NCI-H2081 (cell line): ENCODE results near the gene JPH2.
"Not testable (repeated sequence)": the region's sequence is repeated elsewhere in the genome, so short reads cannot be mapped to it uniquely, and the experiment has no call there.

ENCODE experiments used
- DNase-seq, 2 experiments: peaks; one replicate each; lab custom pipeline; 2025; lab: John Stamatoyannopoulos, UW

The JPH2 gene

DNA sequence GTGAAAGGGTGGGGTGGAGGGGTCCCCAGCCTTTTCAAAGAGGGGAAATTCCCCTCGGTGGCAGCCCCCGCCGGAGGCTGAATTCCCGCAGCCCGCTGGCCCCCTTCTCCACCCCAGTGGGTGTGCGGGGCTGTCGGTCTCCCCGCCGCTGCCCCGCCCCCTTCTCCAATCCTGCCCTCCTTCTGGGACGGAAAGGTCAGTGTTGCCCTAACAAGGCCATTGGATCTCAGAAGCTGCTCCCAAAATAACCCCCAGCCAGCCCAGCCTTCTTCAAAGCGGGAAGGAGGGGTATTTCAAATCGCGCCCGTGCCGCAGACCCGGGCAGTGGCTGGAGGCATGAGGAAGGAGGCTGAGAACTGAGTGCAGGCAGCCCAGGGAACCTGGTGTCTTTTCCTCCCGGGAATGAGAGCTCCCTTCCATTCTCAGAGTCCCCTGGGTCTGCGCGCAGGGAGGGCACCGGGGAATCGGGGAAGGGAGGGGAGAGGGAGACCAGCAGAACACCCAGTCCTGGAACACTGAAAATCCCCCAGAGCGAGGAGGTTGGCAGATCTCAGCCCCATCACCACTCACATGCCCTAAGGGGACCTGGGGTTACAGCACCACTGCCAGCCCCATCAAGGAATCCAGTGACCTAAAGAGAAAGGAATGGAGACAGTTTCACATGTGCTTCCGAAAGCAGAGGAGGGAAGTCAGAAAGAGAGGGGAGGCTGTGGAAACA, at the start of gene JPH2:
JPH2 (minus strand) TSS at position 135 of the 718 bp plus-strand sequence. CDS start 483 bp downstream, outside the sequence.
- no peak for DNase-seq

DNA sequence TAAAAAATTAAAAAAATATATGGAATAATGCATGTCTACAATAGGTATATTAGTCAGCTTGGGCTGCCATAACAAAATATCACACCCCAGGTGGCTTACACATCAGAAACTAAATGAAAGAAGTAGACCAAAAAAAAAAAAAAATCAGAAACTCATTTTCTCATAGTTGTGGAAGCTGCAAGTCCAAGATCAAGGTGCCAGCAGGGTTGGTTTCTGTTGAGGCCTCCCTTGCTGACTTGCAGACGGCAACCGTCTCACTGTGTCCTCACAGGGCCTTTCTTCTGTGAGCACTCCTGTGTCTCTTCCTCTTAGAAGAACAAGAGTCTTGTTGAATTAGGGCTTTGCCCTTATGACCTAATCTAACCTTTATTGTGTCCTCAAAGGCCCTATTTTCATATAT, 48.7 kb upstream of the JPH2 start:
- no peak for DNase-seq

DNA sequence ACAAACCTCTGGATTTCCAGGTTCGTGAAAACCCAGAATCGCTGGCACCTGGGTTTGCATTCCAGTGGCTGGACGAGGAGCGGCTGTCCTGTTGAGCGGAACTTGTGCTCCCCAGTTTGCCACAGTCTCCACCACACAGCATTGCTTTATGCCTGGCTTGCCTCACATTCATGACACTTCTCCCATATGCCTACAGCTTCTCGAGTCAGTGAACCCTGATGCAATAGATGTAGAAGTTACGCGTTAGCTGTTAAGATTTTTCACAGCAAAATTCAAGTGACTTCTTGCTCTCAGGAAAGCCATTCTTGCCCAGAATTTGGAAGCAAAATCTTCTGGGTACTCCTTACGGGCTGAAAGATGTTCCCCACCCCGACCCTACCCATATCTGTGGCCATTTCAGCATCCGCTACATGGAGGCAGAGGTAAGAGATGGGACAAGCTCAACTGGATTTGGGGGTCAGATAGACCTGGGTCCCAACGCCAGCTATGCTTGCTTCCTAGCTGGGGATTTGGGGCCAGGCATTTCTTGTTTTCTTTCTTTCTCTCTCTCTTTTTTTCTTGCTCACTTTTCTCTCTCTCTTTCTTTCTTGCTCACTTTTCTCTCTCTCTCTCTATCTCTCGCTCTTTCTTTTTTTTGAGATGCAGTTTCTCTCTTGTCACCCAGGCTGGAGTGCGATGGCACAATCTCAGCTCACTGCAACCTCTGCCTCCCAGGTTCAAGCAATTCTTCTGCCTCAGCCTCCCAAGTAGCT, 47.8 kb upstream of the JPH2 start:
- no peak for DNase-seq

DNA sequence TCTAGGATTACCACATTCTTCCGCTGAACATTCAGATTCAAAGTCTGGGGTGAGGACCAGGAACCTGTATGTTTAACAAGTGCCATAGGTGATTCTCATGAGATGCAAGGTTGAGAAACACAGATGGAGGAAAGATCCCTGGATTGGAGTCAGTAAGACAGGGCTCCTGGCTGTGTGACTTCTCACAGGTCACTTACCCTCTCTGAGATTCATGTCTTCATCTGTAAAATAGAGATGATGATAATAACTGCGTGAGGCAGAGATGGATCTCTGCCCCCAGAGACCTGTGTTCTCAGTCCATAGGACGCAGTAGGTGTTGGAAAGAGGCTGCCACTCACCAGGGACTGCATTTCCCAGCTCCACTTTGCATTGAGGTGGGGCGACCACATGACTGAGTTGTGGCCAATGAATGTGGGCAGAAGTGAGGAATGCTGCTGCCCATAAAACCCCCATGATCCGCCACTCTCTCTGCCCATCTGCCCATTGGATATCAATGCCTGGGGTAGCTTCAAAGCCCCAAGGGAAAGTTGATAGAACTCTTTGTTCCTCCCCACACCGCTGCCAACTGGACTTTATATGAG, 46.5 kb upstream of the JPH2 start:
- no peak for DNase-seq

DNA sequence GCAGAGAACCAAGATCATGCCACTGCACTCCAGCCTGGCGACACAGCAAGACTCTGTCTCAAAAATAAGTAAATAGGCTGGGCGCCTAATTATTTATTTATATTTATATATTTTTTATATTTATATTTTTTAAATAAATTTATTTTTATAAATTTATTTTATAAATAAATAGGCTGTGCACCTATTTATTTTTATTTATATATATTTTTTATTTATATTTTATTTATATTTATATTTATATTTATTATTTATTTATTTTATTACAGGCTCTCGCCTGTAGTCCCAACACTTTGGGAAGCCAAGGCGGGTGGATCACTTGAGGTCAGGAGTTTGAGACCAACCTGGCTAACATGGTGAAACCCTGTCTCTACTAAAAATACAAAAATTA, 45.5 kb upstream of the JPH2 start:
- not testable (repeated sequence) for DNase-seq

DNA sequence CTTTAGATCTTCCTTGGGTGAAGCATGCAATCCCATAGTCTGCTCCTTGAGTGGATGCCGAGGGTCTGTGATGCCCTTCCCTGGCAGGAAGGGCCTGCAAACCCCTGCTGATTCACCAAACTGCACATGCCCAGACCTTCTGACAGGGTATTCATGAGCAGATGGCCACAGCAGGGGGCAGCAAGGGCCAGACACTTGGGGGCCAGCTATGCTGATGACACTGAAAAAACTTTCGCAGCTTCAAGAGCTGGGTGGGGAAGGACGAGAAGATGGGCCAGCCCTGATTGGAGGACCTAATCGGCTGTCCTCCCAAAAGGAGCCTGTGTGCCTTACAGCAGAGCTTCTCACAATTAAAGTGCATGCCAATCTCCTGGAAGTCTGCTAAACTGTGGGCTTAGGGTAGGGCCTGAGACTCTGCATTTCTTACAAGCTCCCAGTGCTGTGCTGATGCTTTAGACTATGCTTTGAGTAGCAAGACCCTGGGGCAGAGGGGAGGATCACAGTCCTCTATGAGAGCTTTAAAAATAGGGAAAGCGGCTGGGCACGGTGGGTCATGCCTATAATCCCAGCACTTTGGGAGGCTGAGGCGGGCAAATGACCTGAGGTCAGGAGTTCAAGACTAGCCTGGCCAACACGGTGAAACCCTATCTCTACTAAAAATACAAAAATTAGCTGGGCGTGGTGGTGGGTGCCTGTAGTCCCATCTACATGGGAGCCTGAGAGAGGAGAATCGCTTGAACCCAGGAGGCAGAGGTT, 44.9 kb upstream of the JPH2 start:
- DNase-seq: no peak

DNA sequence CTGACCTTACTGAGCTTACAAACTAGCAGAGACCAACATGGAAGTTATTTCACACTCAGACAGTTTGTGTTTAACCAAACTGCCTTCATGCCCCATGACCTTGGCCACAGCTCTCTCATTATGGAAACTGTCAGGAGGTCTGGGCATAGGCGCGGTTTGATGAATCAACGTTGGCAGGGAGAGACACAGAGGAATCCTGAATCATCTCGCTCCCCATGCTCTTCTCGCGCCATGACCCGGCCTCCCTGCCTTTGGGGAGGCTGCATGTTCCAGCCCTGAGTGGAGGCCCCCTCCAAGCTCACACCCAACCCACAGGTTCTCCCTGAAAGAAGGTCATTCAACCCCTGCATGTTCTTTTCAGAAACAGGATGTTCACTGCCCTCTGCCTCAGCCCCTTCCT, 44.2 kb upstream of the JPH2 start:
- no peak for DNase-seq

DNA sequence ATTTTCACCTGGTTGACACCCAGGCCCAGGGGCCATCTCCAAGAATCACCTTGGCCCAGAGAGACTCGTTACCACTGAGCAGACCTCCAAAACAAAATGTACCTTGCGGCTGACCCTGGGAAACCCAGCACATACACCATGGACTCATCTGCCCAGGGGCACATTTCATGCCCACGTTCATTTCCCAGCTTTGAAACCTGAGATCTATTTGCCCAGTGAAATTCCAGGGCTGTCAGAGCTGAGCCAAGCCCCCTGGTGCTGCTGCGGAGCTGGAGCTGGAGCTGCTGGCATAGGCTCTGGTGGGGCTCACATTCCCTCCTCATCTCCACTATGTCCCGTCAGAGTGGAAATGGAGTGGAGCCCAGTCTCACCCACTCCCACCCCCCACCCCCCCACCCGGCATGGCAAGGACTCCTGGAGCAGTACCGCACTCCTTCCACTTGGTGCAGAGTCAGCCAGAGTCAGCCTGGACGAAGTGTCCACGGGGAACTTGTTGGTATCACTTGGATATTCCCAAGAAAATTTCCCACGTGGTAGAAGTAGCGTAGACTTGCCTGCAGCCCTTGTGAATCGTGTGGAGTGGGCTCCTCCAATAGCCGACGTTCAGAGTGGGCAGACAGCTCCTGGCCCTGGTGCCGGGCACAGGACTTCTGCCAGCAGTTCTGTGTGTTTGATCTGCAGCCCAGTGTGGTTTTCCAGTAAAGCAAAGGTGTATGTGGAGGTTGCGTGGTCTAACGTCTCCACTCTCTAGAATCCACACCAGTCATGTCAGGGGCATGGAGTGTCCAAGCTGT, 41.7 kb upstream of the JPH2 start:
- no peak for DNase-seq

DNA sequence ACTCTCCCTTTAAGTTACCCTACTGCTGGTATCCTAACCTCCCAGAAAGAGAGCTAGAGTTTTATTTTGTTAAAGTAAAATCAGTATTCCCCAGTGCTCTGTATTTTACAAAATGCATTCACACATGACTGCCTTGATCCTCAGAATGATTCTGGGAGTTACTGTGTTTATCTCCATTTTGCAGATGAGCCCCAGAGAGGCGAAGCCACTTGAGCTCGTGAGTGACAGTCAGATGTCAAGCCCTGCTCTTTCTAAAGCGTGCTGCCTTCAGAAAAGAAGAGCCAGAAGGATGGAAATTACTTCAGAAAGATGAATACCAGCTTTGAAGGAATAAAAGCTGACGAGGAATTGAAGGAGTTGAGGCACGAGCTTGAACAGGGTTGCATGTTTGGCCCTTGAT, 37.6 kb upstream of the JPH2 start:
- DNase-seq: no peak

DNA sequence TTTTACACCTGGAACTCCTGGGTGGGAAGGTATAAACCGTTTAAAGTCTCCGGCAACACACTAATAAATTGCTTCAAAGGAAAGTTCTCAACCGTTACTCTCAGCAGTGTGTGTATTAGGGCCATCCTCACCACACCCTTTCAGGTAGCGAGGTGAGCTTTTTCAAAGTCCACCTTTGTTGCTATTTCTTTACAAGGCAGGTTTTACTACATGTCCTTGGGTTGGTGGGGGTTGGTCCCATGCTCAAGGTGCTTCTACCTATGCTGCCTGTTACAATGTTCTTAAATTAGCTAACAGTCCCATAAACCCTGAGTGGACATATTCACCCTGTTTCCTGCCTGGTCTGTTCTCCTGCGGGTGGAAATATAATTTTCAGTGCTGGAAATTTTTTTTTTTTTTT, 36.7 kb upstream of the JPH2 start:
- no peak for DNase-seq

DNA sequence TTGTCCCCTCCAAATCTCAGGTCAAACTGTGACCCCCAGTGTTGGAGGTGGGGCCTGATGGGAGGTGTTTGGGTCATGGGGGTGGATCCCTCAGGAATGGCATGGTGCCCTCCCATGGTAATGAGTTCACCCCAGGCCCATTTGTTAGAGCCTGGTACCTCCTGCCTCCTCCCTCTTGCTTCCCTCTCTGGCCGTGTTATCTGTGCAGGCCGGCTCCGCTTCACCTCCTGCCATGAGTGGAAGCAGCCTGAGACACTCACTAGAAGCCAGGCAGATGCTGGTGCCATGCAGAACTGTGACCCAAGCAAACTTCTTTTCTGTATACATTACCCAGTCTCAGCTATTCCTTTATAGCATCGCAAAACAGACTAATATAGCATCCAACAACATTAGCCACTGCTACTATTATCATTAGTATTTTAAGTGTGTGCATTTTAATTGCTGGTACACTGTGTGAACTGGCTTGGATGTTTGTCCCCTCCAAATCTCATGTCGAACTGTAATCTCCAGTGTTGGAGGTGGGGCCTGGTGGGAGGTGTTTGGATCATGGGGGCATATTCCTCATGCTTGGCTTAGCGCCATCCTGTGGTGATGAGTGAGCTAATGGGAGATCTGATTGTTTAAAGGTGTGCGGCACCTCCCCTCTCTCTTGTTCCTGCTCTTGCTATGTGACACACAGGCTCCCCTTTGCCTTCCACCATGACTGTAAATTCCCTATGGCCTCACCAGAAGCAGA, 35.8 kb upstream of the JPH2 start:
- DNase-seq: no peak

DNA sequence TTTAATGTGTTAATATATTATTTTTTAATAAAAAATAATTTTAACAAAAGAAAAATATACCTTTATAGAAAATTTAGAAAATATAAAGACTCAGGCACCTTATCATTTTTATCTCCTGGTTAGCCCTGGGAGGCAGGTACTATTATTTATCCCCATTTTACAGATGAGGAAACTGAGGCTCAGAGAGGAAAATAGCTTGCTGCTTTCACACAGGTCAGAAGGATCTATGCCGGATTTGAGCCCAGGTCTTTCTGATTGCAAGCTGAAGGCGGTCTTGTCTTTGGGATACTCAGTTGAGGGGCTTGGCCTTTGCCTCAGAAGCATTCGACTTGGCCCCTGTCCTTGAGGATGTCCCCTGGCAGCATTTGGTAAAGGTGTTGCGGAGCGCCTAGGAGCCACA, 35.0 kb upstream of the JPH2 start:
- DNase-seq: no peak

DNA sequence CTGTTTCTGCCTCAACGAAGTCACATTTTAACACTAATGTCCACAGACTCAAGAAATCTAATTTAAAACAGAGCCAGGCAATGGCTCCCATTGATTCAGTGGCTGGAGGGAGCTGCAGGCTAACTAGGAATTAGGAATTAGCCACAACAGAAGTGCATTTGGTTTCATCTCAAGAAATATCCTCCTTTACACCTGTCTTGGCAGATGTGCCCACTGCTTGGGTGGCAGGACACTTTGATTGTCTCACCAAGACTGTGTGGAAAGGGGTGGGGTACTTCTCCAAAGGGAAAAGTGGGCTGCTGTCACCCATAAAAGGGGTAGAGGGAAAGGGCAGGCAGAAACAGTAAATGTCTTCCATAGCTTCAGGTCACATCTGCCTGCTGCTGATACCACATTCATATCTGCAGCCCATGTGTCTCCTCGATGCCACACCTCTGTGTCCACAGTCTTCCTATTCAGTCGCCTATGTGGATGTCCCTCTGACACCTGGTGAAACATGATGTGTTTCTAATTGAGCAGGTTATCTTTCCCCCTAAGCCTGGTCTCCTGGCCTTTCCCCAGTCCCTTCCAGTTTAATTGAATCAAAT, 34.5 kb upstream of the JPH2 start:
- no peak for DNase-seq

DNA sequence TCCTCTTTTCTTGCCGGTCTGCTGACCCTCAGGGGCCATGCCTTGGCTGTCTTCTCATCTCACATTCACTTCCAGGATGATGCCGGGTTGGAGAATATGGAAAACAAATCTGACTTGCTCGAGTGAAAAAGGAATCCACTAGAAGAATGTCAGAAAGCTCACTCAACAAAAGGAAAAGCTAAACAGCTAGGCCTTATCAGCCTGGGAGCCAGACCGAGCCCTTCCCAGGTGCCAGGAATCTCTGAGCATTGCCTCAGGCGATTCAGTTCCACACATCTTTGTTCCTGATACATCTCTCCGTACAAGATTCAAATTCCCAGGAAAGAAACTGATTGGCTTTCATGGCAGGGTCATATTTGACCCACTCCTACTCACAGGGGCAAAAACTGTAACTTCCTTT, 32.8 kb upstream of the JPH2 start:
- DNase-seq: no peak

DNA sequence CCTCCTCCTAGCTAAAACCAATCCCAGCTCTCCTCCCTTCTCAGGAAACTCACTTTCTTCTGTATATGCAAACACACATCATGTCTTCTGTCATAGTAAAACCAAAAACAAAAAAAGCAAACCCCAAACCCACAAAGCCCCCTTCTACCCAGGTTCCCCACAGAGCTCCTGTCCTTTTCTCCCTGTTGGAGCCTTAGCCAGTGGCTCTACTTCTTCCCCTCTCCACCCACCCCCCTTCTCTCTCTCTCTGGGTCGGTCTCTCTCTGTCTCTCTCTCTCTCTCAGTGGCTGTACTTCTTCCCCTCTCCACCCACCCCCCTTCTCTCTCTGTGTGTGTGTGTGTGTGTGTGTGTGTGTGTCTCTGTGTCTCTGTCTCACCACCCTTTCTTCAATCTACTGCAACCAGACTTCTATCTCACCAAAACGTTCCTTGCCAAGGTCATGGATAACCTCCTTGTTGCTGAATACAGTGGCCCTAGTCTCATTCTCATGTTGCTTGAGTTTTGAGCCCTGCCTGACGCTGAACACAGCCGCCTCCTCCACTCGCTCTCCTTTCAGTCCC, 32.3 kb upstream of the JPH2 start:
- no peak for DNase-seq

DNA sequence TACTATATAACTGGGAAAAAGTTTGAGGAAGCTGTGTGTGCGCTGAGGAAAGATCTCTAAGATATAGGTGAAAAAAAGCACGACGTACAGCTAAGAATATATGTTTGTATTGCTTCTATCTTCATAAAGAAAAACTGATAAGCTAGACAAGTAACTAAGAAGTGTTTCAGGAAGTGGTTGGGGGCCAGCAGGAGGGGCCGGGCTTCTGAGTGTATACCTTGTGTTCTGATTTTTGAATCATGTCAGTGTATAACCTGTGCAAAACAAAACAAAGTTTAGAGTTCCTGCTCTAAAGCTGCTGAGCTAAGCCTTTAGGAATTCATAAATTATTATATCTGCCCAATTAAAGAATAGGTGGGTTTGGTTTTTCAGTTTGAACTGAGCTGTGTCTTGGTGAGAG, 31.5 kb upstream of the JPH2 start:
- no peak for DNase-seq

DNA sequence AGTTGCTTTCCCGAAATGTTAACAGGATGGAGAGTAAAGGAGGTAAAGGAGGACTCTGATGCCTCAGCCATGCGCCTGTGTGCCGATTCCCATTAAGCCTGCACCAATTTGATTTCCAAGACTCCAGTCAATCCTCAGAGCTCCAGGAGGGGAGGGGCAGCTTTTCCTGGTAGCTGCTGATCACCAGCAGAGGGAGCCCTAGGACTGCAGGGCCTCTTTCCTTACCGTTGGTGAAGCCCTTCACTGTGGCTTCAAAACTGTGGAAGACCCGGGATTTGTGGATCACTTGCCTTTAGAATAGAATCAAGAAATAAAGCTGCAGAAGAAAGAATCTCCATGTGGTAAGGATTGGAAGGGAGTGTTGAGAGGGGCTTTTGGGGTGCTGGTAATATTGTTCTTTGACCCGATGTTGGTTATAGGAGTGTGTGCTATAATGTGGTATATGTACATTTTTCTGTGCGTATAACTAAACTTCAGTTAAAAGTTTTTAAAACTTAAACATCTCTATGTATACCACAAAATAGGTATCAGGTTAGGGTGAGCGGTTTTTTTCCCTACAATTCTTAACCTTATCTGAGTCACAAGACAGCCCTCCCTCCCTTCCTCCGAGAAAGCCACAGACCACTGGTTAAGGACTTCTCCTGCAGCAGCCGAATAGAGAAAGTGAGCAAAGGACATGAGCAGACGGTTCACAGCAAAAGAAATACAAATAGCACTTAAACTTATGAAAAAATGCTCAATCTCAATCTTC, 30.5 kb upstream of the JPH2 start:
- peak; percentile 69 to 74 for DNase-seq

DNA sequence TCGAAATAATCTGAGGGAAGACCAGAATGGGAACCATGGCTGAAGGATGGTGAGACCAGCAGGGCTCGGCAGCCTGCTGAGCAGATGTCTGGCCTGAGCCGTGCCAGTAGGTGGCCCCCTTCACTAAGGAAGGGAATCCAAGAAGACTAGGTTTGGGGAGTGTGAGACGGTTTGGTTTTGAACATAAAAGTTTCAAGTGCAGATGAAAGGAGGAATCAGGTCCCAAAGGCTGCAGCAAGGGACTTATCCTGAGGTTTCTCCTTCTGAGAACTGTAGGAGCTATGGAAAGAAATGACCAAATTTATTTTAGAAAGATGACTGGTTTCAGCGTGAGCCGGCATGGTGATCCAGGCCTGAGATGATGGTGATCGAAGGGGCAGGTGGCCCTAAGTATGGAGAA, 28.1 kb upstream of the JPH2 start:
- peak; percentile 6 to 42 for DNase-seq

DNA sequence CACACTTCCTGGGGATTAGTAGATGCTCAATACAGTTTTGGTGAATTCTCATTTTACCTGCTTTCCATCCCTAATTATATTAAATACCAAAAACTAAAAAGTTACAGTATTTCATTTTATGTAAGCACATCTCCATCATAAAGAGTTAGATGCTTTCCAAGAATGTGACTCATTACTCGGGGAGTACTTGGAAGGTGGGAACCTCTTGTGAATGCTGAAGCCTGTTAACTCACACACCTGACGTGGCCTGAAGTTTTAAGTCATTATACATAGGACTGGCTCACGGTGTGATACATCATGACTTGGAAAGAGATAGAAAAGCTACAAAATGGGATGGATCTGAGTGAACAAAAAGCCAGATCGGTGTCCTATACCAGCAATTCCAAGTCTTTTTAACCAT, 25.8 kb upstream of the JPH2 start:
- DNase-seq: no peak
